NCI-H460 (cell line): ENCODE measurements around the gene SLC37A4. TPM values are rescaled to one million over a fixed set of nuclear protein-coding genes. Genes with fewer than 3 reads are reported as not detected.
"Not testable (repeated sequence)": the region's sequence is repeated elsewhere in the genome, so short reads cannot be mapped to it uniquely, and the experiment has no call there.

Experiments used
- DNase-seq: peaks from one replicate; pipeline ENCODE4 v3.0.0-alpha.2; 2016; ENCODE audit warnings: low read depth; ENCODE audit errors: extremely low read depth
- total RNA-seq: library from RNA; depleted of rRNA; stranded (reverse); fragments of >200 nt; shearing (Covaris generic); gene quantifications from 2 replicates; pipeline ENCODE4 v1.2.3, GENCODE V29; 2014

SLC37A4 gene
- total RNA-seq, 1 experiment from 2014 or later = 14.0 TPM

GRCh38 chr11:119044708-119045107 is 14.0 kb upstream of the SLC37A4 start:
- no peak for DNase-seq

GRCh38 chr11:119042927-119043326 is 12.2 kb upstream of the SLC37A4 start:
- DNase-seq = no peak

- no peak for DNase-seq
These were observed 11.3 kb upstream of the SLC37A4 start for GRCh38 chr11:119041821-119042514.

GRCh38 chr11:119039471-119039870 is 8.8 kb upstream of the SLC37A4 start:
- DNase-seq = not testable (repeated sequence)

GRCh38 chr11:119038884-119039283 is 8.2 kb upstream of the SLC37A4 start:
- DNase-seq = no peak

GRCh38 chr11:119034813-119035212 is 4.1 kb upstream of the SLC37A4 start:
- DNase-seq = no peak

GRCh38 chr11:119033421-119033820 is 2.7 kb upstream of the SLC37A4 start:
- not testable (repeated sequence) for DNase-seq

GRCh38 chr11:119031912-119032280 is 1.2 kb upstream of the SLC37A4 start:
- DNase-seq = no peak

GRCh38 chr11:119030029-119030328 is 698 bp downstream of the SLC37A4 start:
- no peak for DNase-seq

GRCh38 chr11:119029340-119030028 is 1.2 kb downstream of the SLC37A4 start:
- no peak for DNase-seq

GRCh38 chr11:119029069-119029339 is 1.7 kb downstream of the SLC37A4 start:
- DNase-seq = no peak

GRCh38 chr11:119028346-119029068 is 2.2 kb downstream of the SLC37A4 start:
- no peak for DNase-seq

- no peak for DNase-seq
These were observed 2.9 kb downstream of the SLC37A4 start for GRCh38 chr11:119027561-119028345.

GRCh38 chr11:119026970-119027369 is 3.7 kb downstream of the SLC37A4 start:
- DNase-seq = no peak

- no peak for DNase-seq
These were observed 4.5 kb downstream of the SLC37A4 start for GRCh38 chr11:119025978-119026766.

- no peak for DNase-seq
These were observed 5.1 kb downstream of the SLC37A4 start for GRCh38 chr11:119025541-119025940.

GRCh38 chr11:119025099-119025473 is 5.6 kb downstream of the SLC37A4 start:
- DNase-seq = no peak

GRCh38 chr11:119024430-119025098 is 6.1 kb downstream of the SLC37A4 start:
- no peak for DNase-seq

- no peak for DNase-seq
These were observed 6.9 kb downstream of the SLC37A4 start for GRCh38 chr11:119023741-119024140.

- DNase-seq = no peak
These were observed 9.0 kb downstream of the SLC37A4 start for GRCh38 chr11:119021631-119022030.
